ENCODE data around the gene GANAB. TPM values are rescaled to one million over a fixed set of nuclear protein-coding genes. Genes with fewer than 3 reads are reported as not detected.

GANAB gene
- total and polyA plus RNA-seq, 2 of the 13 experiments (the other 11 are each of a cell fraction or from before 2014, with no cell fraction given): 99.5 to 234 TPM

- H2AFZ ChIP-seq (ENCODE audit: low read length): no peak overlapping the region
- FAIRE-seq (no peak), DNase-seq (ENCODE audit: low spot score) (no peak), ATAC-seq (no peak; the same call in 2 of the 3 replicates)
- 9% methylated on average over 10 of the region's 16 CpGs for WGBS (ENCODE audit: low lambda C conversion rate)
- peaks cover 0 to 7% of the 10 kb centered on the region in 2 experiments; a peak in 1 of 5 replicates for H3K36me3 ChIP-seq (replicated peaks in 1 of 2; ENCODE audit: control insufficient read depth in 1 of 2, insufficient read depth in 2 of 2, low read length in 2 of 2)
- ChIA-PET CTCF (ENCODE audit: low intra/inter-chr PET ratio, low total read pairs) (no interaction called here), POLR2A (interaction anchor here (1.1 to 3.6 kb wide), 5 partner anchors 8 to 87 kb away, joined by 3 to 54 read pairs (median 34); partner anchors contain the start of genes C11orf98, CSKMT, HNRNPUL2 and LBHD1)
- peak overlapping the region; percentile 98 for H3K4me2 ChIP-seq (ENCODE audit: low read depth, low read length)
- in situ Hi-C loops (cut with HindIII; ENCODE audit: extremely low pct_ligation_motif_present, low pct_unique_long_range_greater_than_20kb) (no loop called here), intact Hi-C loops (cut with micrococcal nuclease; ENCODE audit: unreplicated experiment) (no loop called here)
- H3K79me2 ChIP-seq (ENCODE audit: insufficient read depth, low read length): peaks cover 8% of the 10 kb centered on the region
- no peaks in the 10 kb centered on the region for H3K9me3 ChIP-seq (ENCODE audit: low read length)
- no peak for TF ChIP-seq RNF2 (conservative IDR thresholded peaks at IDR 0.05; ENCODE audit: low read depth)
- no peak for TF ChIP-seq ZNF850 (CRISPR knock-in tag; conservative IDR thresholded peaks at IDR 0.05)
- TF ChIP-seq CCDC6 (CRISPR knock-in tag; IDR thresholded peaks at IDR 0.05): no peak
- 0 out of 2 replicates have a peak, but pooled peaks have one; percentile 44 for TF ChIP-seq KLF15 (CRISPR knock-in tag; IDR thresholded peaks at IDR 0.05; ENCODE audit: borderline replicate concordance)
- TF ChIP-seq HOXD1 (CRISPR knock-in tag; IDR thresholded peaks at IDR 0.05): 0 out of 2 replicates have a peak, but pooled peaks have one; percentile 20
- TF ChIP-seq TCF12 (IDR thresholded peaks at IDR 0.05): no peak
- no peak for TF ChIP-seq TCF12 (CRISPR knock-in tag; IDR thresholded peaks at IDR 0.05)
- TF ChIP-seq ZBTB21 (CRISPR knock-in tag; IDR thresholded peaks at IDR 0.05): no peak
- TF ChIP-seq STAT5B (CRISPR knock-in tag; IDR thresholded peaks at IDR 0.05): no peak
- no peak for TF ChIP-seq MBD4 (IDR thresholded peaks at IDR 0.05; ENCODE audit: borderline replicate concordance, low read length)
- TF ChIP-seq POGK (CRISPR knock-in tag; conservative IDR thresholded peaks at IDR 0.05): no peak
- no peak for TF ChIP-seq EEA1 (CRISPR knock-in tag; IDR thresholded peaks at IDR 0.05; ENCODE audit: borderline replicate concordance)
- no peak for TF ChIP-seq GLI4 (CRISPR knock-in tag; IDR thresholded peaks at IDR 0.05; ENCODE audit: borderline replicate concordance)
- TF ChIP-seq ZNF225 (CRISPR knock-in tag; IDR thresholded peaks at IDR 0.05): no peak
- TF ChIP-seq ZNF101 (CRISPR knock-in tag; IDR thresholded peaks at IDR 0.05; ENCODE audit: borderline replicate concordance, low read depth): no peak
- H3K9ac ChIP-seq (ENCODE audit: insufficient read depth, low read depth, low read length): peak overlapping the region; percentile 94
- no peaks in the 10 kb centered on the region for H4K20me1 ChIP-seq (ENCODE audit: insufficient read depth, low read length)
- no peaks in the 10 kb centered on the region for H3K27me3 ChIP-seq (ENCODE audit: control insufficient read depth in 1 of 2, insufficient read depth in 2 of 2, low read length in 2 of 2)
- H3K4me1 ChIP-seq (ENCODE audit: insufficient read depth, low read length): peaks cover 42% of the 10 kb centered on the region
- no TSS peak for BruUV-seq (replicated peaks)
- peak overlapping the region; percentile 88 to 98 (median 94) for H3K4me3 ChIP-seq (replicated peaks in 1 of 3; ENCODE audit: insufficient read depth in 1 of 3, low read depth in 2 of 3, low read length in 3 of 3)
- H3K27ac ChIP-seq (ENCODE audit: extremely low read length, insufficient read depth, low read length): peak overlapping the region; percentile 86
These were observed 32.0 kb upstream of the GANAB start for GRCh38 chr11:62678433-62678769.
